HG02938 (cell line): ENCODE results near the gene KDM4B.

Experiments
- ATAC-seq: cut with Tn5 transposase; IDR thresholded peaks from one replicate; pipeline ENCODE4 v1.9.1; 2021; ENCODE audit warnings: mild to moderate bottlenecking, moderate library complexity; ENCODE audit not compliant: unreplicated experiment

Gene KDM4B

GRCh38 chr19:5032101-5032967 lies 63.4 kb downstream of the KDM4B start:
- no peak for ATAC-seq

- ATAC-seq = no peak
Observed at GRCh38 chr19:5035105-5035761, 66.3 kb downstream of the KDM4B start.

GRCh38 chr19:5035793-5036697 lies 67.1 kb downstream of the KDM4B start:
- ATAC-seq = no peak

DNA sequence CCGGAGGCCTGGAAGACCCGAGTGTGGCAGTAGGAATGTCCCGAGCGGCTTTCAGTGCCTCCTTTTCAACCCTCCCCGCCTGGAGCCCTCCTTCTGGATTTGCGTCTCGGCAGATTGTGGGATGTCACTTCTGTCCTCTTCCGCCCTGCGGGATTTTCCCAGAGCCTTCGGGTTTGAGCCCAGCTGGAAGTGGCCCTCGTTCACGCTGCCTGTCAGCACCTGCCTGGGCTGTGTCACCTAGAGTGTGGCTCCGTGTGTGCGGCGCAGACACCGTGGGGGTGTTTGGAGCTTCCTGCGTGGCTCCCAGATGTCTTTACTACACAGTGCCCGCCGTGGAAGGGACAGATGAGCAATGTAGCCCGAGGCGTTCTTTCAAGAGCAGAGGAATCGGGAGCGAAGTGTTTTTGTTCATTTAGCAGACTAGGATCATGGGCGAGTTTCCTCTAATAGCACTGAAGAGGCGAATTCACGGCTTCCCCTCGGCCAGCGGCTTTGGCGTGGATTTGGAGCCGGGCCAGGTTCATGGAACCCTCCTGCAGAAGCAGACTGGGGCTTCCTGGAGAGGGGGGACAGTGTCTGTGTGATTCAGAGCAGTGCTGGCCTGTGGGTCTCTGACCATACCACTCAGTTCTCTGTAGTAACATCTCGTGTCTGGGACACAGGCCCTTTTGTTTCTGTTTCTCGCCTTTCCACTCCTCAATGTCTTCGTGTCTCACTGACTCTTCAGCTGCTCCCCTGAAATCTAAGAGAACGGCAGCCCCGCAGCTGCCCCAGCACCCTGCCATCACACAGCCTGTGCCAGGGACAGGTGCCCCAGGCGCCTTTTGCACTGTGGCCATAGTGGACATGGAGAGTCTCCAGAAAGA lies 68.0 kb downstream of the KDM4B start:
- ATAC-seq = no peak

DNA sequence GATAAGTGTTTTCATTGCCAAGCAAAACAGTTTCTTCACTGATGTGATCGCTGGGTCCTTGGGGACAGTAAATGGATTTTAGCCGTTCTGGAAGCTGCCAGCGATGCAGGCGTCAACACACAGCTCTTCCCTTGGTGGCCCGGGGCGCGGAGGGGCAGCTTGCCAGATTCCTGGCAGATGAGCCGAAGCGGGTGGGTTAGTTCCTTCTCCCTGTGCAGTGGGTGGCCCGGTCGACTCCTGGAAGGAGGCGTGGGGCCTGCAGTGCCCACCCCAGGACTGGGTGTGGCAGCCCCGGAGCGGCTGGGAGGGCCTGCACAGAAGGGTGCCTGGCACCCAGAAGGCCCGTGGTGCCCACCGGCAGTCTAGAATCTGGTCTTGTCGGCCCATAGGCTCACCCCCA lies 69.0 kb downstream of the KDM4B start:
- ATAC-seq = no peak

GRCh38 chr19:5038631-5039271 lies 69.8 kb downstream of the KDM4B start:
- no peak for ATAC-seq

DNA sequence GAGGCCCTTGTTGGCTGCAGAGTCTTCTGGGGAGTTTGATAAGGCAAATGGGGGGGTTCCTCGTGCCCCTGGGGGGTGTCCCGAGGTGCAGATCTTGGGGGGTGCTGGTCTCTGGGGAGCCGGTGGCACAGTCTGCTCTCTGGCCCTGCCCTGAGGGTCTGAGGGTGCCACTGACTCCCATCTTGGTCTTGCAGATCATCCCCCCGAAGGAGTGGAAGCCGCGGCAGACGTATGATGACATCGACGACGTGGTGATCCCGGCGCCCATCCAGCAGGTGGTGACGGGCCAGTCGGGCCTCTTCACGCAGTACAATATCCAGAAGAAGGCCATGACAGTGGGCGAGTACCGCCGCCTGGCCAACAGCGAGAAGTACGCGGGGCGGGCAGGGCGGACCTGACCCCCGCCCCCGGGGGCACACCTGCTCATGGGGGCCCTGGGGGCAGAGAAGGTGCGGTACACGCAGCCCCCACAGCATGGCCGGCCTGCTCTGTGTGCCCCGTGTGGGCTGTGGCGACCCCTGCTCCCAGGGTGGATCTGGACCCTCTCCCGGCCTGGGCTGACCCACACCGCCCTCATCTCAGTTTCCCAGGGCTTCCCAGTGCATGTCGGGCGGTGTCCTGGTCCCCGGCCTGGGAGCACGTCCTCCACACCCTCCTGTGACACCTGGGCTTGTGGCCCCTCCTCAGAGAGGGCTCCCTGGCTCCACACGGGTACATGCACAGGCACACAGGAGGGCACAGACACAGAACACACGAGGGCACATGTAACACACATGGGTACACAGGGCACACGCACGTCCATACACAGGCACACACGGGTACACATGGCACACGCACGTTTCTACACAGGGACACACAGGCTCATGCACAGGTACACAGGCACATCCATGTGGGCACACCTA lies 71.0 kb downstream of the KDM4B start:
- ATAC-seq = no peak

- no peak for ATAC-seq
Observed at GRCh38 chr19:5040544-5041167, 71.7 kb downstream of the KDM4B start.

- no peak for ATAC-seq
Observed at GRCh38 chr19:5041168-5041912, 72.4 kb downstream of the KDM4B start.

DNA sequence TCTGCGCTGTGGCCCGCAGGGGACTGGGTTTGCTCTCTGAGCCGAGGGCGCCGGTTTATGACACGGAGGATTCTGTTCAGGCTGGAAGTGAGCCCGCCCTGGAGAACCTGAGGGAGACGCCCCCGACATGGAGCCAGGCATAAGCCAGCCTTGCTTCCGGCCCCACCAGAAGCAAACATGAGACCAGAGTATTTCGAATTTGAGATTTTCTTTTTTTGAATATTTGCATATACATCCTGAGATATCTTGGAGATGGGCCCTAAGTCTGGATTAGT lies 72.9 kb downstream of the KDM4B start:
- ATAC-seq = no peak

DNA sequence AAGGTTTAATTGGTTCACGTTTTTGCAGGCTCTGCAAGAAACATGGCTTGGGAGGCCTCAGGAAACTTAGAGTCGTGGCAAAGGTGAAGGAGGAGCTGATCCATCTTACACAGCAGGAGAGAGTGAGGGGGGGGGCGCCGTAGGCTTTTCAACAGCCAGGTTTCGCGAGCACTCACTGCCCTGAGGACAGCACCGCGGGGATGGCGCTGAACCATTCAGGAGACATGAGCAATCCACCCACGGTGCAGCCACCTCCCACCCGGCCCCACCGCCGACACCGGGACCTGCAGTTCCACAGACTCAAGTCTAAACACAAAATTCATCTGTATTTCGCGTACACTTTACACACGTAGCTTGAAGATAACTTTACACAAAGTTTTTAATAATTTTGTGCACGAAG lies 73.6 kb downstream of the KDM4B start:
- no peak for ATAC-seq

DNA sequence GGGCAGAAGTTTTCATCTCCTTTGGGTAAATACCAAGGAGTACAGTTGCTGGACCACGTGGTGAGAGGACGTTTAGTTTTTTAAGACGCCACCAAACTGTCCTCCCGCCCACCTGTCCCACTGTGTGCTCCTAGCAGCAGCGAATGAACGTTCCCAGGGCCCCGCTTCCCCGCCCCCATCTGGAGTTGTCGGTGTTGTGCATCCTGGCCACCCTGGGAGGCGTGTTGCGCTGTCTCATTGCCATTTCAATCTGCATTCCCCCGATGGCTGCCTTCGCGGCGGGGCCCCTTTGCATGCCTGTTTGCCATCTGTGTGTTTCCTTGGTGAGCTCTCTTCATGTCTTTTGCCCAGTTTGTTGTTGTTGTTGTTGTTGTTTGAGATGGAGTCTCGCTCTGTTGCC lies 76.1 kb downstream of the KDM4B start:
- ATAC-seq = no peak

GRCh38 chr19:5045956-5046338 lies 77.0 kb downstream of the KDM4B start:
- ATAC-seq = no peak

GRCh38 chr19:5046339-5047039 lies 77.6 kb downstream of the KDM4B start:
- no peak for ATAC-seq

DNA sequence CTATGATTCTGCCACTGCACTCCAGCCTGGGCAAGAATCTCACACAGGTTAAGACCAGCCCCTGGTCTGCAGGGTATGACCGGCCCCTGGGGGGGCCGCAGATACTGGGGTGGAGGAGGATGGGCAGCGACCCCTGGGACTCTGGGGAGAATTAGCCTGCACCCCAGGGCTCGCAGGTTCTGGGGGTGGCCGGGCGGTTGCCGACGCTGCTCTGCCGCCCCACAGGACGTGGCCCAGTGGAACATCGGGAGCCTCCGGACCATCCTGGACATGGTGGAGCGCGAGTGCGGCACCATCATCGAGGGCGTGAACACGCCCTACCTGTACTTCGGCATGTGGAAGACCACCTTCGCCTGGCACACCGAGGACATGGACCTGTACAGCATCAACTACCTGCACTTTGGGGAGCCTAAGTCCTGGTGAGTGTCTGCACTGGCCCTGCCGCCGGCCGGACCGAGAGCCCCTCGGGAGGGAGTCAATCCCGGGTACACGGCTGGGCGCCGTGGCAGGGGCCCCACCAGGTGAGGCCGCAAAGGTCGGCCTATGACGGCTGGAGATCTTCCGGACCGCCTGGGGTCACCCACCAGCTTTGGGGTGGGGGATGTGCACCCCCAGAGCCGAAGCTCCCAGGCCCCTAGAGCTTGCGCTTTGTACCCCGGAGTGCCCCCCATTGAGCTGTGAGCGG lies 78.5 kb downstream of the KDM4B start:
- no peak for ATAC-seq

GRCh38 chr19:5048091-5048726 lies 79.3 kb downstream of the KDM4B start:
- ATAC-seq = no peak
